ENCODE measurements around the gene TREML2. TPM values are rescaled to one million over a fixed set of nuclear protein-coding genes. Genes with fewer than 3 reads are reported as not detected.

Gene TREML2
- total RNA-seq, 6 experiments from 2014 or later: 0.06 to 0.20 (median 0.12) TPM; not detected in 2

DNA sequence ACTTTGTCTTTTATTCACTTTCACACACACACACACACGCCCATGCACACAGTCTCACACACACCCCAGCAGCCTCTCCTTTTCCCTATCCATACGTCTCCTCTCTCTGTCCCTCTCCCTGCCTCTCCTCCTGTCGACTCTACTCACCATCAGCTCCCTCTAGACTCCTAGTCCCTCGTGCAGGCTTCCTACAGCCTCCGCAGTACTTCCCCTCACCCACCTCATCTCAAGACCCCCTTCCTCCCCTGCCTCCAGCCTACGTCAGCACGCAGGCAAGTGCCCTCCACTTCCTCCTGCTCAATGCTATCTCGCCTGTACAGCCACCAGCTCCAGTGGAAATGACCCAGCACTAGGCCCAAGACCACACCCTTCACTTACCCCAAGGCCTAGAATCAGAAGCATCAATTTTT is 820 bp upstream of the TREML2 start:
- H3K4me3 ChIP-seq: no peak overlapping the region
- no peaks in the 10 kb centered on the region for H3K9me3 ChIP-seq
- peak in 1 of 4 donors; percentile 9 for ATAC-seq
- H3K4me1 ChIP-seq: no peaks in the 10 kb centered on the region
- no peak overlapping the region for H3K27ac ChIP-seq
- no peak for DNase-seq
- H3K27me3 ChIP-seq: no peaks in the 10 kb centered on the region
- 41% methylated on average over 7 of the region's 8 CpGs for WGBS (ENCODE audit: insufficient coverage, low coverage, low lambda C conversion rate, missing lambda C conversion rate)
- intact Hi-C loops (cut with DNase I): no loop called here
- TF ChIP-seq POLR2A (IDR thresholded peaks at IDR 0.05): no peak
- TF ChIP-seq, protein P1, sequence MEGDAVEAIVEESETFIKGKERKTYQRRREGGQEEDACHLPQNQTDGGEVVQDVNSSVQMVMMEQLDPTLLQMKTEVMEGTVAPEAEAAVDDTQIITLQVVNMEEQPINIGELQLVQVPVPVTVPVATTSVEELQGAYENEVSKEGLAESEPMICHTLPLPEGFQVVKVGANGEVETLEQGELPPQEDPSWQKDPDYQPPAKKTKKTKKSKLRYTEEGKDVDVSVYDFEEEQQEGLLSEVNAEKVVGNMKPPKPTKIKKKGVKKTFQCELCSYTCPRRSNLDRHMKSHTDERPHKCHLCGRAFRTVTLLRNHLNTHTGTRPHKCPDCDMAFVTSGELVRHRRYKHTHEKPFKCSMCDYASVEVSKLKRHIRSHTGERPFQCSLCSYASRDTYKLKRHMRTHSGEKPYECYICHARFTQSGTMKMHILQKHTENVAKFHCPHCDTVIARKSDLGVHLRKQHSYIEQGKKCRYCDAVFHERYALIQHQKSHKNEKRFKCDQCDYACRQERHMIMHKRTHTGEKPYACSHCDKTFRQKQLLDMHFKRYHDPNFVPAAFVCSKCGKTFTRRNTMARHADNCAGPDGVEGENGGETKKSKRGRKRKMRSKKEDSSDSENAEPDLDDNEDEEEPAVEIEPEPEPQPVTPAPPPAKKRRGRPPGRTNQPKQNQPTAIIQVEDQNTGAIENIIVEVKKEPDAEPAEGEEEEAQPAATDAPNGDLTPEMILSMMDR (IDR thresholded peaks at IDR 0.05): no peak
- H3K36me3 ChIP-seq: no peaks in the 10 kb centered on the region

DNA sequence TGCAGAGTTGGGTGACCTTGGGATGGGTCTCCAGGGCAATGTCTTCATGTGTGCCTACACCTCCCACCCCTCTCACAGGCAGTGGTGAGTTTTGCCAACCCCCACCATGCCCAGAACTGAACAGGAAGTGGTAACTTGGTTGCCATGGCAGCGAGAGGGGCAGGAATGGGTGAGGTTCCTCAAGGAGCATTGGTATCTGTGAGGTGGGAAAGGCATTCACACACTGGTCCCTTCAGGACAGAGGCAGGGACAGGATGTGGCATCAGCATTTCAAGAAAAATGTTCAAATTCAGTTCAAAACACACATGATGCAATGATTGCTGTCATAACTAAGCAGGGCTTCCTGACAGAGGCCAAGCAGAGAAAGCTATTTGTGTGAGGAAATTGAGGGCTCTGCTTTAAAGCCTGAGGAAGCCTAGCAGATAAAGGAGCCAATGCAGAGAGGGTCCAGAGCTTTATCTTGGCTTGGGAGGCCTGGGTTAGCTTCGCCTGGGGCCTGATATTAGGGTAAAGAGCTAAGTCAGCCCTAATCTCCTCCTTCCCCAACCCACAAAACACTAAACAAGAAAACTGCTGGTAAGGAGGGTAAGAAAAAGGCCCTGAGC is 551 bp downstream of the TREML2 start:
- Histone ChIP-seq H3K36me3 (no peaks in the 10 kb centered on the region), H3K27me3 (no peaks in the 10 kb centered on the region), H3K9me3 (no peaks in the 10 kb centered on the region), H3K4me3 (no peak overlapping the region), H3K27ac (peak overlapping the region; percentile 4 to 43 (median 28)), H3K4me1 (no peaks in the 10 kb centered on the region)
- ATAC-seq: peak; percentile 50 to 61 (median 52)
- TF ChIP-seq, protein P1 (IDR thresholded peaks at IDR 0.05): no peak
- no peak for TF ChIP-seq POLR2A (IDR thresholded peaks at IDR 0.05)
- 50% methylated on average over 1 of the region's 2 CpGs for WGBS (ENCODE audit: insufficient coverage, low coverage, low lambda C conversion rate, missing lambda C conversion rate)
- DNase-seq: peak in 2 of 3 donors; percentile 42 to 59
- intact Hi-C loops (cut with DNase I): no loop called here

DNA sequence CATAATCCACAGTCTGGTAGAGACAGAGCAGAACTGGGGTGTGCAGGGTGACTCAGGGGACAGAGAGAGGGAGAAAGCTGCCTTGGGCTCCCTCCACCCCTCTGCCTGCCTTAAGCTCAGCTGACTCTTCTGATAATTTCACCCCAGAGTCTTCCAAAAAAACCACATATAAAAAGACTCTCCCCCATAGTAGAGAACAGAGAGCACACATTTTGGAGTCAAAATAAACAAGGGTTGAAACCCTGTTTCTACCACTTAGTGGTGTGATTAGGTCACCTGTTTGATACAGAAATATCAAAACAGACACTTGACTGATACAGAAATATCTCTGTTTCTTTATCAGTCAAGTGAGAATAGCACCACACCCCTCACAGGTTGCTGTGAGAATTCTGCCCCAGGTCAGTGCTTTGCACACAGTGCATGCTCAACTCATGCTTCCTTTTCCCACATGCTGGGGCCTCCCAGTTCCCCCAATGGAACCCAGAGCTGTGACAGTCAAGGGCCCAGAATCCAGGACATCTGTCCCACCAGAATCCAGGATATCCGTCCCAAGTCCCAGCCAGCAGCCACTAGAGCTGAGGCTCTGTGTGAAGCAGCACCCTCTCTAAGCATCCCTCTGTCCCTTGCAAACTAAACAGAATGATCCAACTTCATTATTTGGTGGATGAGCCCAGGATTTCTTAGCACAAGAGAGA is 1.2 kb downstream of the TREML2 start:
- Histone ChIP-seq H3K27ac (peak overlapping the region; percentile 4 to 43 (median 28)), H3K27me3 (no peaks in the 10 kb centered on the region), H3K4me3 (no peak overlapping the region), H3K4me1 (no peaks in the 10 kb centered on the region), H3K9me3 (no peaks in the 10 kb centered on the region), H3K36me3 (no peaks in the 10 kb centered on the region)
- intact Hi-C loops (cut with DNase I): no loop called here
- DNase-seq (no peak), ATAC-seq (peak; percentile 12 to 38 (median 26))
- 100% methylated on average over 1 of the region's 1 CpG for WGBS (ENCODE audit: insufficient coverage, low coverage, low lambda C conversion rate, missing lambda C conversion rate)
- TF ChIP-seq, protein P1 (IDR thresholded peaks at IDR 0.05): no peak
- TF ChIP-seq POLR2A (IDR thresholded peaks at IDR 0.05): no peak

GRCh38 chr6:41197234-41197633 is 3.7 kb downstream of the TREML2 start:
- H3K27me3 ChIP-seq: no peaks in the 10 kb centered on the region
- no peaks in the 10 kb centered on the region for H3K4me1 ChIP-seq
- intact Hi-C loops (cut with DNase I): no loop called here
- no peaks in the 10 kb centered on the region for H3K36me3 ChIP-seq
- no peak for TF ChIP-seq POLR2A (IDR thresholded peaks at IDR 0.05)
- TF ChIP-seq, protein P1 (IDR thresholded peaks at IDR 0.05): no peak
- no peak overlapping the region for H3K4me3 ChIP-seq
- DNase-seq (no peak), ATAC-seq (no peak)
- 80% methylated on average over 3 of the region's 3 CpGs for WGBS (ENCODE audit: insufficient coverage, low coverage, low lambda C conversion rate, missing lambda C conversion rate)
- no peaks in the 10 kb centered on the region for H3K9me3 ChIP-seq
- H3K27ac ChIP-seq: no peak overlapping the region

All from right lobe of liver (tissue), 6 donors.